ENCODE data around the gene HAPLN2.

Gene HAPLN2

DNA sequence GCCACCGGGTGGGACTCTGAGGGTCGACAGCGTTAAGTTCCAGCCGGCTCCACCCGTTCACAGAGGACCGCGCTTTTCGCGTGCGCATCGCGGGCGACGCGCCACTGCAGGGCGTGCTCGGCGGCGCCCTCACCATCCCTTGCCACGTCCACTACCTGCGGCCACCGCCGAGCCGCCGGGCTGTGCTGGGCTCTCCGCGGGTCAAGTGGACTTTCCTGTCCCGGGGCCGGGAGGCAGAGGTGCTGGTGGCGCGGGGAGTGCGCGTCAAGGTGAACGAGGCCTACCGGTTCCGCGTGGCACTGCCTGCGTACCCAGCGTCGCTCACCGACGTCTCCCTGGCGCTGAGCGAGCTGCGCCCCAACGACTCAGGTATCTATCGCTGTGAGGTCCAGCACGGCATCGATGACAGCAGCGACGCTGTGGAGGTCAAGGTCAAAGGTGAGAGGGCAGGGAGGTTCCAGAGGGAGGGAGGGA, 27.6 kb downstream of the HAPLN2 start:
- no peak for DNase-seq

DNA sequence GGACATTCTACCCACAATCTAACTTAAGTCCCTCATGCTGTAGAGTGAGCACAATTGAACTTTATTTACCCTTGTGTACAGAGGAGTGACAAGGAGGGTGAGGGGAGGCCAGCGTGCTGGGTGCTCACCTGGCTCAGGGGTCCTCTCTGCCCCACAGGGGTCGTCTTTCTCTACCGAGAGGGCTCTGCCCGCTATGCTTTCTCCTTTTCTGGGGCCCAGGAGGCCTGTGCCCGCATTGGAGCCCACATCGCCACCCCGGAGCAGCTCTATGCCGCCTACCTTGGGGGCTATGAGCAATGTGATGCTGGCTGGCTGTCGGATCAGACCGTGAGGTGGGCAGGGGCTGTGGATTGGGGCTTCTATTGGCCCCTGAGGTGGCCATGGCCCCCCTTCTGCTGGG, 28.1 kb downstream of the HAPLN2 start:
- DNase-seq: no peak

GRCh38 chr1:156648496-156648895, 29.3 kb downstream of the HAPLN2 start:
- no peak for DNase-seq

DNA sequence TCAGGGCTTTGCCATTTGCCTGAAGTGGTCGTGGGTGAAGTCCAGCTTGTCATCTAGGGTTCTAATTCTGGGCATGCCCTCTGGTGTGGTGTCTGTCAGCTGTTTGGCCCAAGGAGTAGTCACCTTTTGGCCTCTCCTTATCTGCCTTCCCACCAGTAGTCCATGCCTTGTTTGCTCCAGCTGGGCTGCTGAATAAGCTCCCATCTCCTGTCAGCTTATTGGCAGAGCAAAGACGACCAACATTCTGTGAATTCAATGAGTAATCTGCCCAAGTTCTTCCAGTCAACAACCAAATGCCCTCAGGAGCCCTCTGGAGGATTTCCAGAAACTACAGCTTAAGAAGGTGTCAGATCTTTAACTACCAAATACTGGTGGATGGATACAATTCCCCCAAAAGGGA, 29.7 kb downstream of the HAPLN2 start:
- DNase-seq: no peak

DNA sequence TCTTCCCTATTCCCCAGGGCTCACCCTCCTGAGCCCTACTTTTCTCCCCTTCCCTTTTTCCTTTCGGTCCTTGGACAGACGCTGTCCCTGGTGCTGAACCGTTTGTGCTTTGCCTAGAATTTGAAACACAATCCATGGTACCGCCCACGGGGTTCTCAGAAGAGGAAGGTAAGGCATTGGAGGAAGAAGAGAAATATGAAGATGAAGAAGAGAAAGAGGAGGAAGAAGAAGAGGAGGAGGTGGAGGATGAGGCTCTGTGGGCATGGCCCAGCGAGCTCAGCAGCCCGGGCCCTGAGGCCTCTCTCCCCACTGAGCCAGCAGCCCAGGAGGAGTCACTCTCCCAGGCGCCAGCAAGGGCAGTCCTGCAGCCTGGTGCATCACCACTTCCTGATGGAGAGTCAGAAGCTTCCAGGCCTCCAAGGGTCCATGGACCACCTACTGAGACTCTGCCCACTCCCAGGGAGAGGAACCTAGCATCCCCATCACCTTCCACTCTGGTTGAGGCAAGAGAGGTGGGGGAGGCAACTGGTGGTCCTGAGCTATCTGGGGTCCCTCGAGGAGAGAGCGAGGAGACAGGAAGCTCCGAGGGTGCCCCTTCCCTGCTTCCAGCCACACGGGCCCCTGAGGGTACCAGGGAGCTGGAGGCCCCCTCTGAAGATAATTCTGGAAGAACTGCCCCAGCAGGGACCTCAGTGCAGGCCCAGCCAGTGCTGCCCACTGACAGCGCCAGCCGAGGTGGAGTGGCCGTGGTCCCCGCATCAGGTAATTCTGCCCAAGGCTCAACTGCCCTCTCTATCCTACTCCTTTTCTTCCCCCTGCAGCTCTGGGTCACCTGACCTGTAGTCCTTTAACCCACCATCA, 33.1 kb downstream of the HAPLN2 start:
- peak; percentile 44 for DNase-seq

DNA sequence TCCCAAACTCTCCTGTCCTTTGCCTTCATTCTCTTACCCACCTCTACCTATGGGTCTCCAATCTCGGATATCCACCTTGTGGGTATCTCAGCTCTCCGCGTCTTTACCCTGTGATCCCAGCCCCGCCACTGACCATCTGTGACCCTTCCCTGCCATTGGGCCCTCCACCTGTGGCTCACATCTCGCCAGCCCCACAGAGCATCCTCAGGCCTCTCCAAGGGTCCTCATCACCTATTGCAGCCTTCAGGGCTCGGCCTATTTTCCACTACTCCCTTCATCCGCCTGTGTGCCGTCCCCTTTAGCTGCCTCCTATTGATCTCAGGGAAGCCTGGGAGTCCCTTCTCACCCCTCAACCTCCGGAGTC, 33.8 kb downstream of the HAPLN2 start:
- no peak for DNase-seq

GRCh38 chr1:156654700-156655099, 35.5 kb downstream of the HAPLN2 start:
- DNase-seq: no peak

- no peak for DNase-seq
These were observed 36.1 kb downstream of the HAPLN2 start for GRCh38 chr1:156655151-156655903.

- no peak for DNase-seq
These were observed 36.8 kb downstream of the HAPLN2 start for GRCh38 chr1:156655904-156656516.

DNA sequence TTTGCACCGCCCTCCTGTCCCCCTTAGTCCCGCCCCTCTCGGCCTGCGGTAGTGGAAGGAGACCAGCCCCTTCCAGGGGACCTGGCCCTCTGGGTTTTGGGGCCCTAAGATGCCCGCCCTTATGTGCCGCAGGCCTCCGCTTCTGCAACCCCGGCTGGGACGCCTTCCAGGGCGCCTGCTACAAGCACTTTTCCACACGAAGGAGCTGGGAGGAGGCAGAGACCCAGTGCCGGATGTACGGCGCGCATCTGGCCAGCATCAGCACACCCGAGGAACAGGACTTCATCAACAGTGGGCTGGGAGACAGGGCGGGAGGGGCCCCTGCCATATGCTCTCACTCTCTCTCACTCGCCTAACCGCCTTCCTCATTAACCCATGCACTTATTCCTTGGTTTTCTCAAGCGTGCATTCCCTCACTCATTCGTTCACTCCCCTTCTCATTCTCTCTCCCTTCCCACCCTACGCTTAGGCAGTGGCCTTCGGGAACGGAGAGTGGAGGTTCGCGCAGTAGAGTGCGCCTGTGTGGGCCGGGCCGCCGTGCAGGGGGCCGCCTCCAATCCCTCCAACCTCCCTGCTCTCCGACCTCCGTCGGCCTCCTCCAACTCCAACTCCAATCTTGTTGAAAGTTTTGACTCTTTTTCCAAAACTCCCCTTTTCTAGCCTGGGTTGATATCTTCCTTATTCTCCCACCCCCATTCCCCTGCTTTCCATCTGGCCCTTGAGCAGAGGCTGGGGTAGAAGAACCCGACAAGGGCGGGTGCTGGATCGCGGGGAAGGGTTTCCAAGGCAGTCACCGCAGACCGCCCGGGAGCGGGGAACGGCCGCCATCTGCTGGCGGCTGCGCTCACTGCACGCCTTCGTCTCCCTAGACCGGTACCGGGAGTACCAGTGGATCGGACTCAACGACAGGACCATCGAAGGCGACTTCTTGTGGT, 37.9 kb downstream of the HAPLN2 start:
- DNase-seq: peak; percentile 47

GRCh38 chr1:156657741-156658319, 38.6 kb downstream of the HAPLN2 start:
- DNase-seq: no peak

DNA sequence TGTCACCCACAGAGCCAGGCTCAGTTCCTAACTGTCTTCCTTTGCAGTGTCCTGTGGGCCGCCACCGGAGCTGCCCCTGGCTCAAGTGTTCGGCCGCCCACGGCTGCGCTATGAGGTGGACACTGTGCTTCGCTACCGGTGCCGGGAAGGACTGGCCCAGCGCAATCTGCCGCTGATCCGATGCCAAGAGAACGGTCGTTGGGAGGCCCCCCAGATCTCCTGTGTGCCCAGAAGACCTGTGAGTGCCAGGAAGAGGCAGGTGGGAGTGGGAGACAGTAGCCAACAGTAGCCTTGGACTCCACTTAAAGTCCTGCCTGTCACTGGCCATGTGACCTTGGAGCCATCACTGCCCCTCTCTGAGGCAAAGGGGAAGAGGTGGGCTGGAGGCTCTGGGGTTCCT, 39.3 kb downstream of the HAPLN2 start:
- no peak for DNase-seq

DNA sequence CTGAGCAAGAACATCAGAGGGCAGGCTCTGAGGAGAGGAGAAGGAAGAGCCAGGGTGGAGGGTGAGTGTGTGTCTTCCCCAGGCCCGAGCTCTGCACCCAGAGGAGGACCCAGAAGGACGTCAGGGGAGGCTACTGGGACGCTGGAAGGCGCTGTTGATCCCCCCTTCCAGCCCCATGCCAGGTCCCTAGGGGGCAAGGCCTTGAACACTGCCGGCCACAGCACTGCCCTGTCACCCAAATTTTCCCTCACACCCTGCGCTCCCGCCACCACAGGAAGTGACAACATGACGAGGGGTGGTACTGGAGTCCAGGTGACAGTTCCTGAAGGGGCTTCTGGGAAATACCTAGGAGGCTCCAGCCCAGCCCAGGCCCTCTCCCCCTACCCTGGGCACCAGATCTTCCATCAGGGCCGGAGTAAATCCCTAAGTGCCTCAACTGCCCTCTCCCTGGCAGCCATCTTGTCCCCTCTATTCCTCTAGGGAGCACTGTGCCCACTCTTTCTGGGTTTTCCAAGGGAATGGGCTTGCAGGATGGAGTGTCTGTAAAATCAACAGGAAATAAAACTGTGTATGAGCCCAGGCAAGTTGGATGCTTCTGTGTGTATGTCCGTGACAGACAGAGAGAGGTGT, 39.8 kb downstream of the HAPLN2 start:
- DNase-seq: no peak

GRCh38 chr1:156659661-156659987, 40.4 kb downstream of the HAPLN2 start:
- no peak for DNase-seq

DNA sequence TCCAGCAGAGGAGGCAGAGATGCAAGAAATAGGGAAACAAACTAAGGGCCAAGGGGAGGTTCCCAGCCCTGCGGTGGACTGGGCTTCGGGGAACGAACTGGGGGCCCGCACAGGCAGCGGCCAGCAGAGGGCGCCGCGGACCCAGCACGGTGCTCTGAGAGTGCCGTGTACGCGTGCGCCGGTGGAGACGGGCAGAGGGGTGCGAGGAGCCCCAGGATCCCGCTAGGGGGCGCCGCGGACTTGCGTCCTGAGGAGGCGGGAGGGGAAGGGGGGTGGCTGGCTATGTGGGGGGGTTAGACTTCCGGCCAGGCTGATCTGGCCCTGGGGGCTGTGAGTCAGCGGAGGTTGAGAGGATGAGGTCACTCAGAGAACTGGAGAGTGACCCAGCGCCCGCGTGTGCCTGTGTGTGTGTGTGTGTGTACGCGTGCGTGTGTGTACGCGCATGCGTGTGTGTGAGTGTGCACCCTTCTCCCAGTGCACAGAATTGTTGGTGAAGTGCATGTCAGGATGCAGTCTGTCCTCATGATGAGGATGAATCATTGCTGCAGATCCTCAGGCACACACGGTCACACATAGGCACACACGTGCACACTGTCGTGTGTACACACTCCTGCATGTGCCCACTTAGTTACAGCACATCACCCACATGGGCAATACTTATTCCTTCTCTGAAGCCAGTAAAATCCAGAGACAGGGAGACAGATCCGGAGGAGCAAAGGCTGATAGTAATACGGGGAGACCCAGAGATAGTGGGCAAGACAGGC, 41.0 kb downstream of the HAPLN2 start:
- DNase-seq: peak; percentile 95

- no peak for DNase-seq
These were observed 41.5 kb downstream of the HAPLN2 start for GRCh38 chr1:156660752-156661112.

DNA sequence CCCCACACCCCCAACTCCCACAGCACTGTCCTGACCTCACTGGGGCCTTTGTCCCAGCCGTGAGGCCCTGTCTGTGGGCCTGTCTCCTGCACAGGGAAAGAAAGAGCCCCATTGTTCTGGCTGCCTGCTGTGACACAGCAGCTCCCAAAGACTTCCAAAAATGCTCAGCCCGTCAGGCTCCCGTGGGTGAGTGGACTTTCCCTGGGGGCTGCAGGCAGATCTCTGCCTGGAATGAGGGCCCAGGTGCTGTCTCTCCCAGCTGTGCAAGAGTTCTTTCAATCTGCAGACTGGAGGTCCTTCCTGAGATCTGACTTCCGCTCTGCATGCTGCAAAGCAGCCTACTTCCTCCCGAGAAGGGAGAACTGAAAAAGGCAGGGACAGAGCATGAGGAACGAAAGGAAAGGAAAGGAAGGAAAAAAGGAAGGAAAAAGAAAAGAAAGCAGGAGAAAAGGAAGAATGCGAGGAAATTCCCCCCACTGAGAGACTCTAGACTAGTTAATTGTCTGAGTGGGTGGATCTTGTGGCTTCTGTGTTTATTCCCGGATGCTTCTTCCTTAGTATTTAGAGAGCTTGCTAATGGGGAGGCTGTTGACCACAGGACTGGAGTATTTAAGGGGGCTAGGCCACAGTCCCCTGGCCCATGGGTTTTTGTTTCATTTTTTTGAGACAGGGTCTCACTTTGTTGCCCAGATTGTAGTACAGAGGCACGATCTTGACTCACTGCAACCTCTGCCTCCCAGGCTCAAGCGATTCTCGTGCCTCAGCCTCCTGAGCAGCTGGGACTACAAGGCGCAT, 43.0 kb downstream of the HAPLN2 start:
- DNase-seq: no peak

DNA sequence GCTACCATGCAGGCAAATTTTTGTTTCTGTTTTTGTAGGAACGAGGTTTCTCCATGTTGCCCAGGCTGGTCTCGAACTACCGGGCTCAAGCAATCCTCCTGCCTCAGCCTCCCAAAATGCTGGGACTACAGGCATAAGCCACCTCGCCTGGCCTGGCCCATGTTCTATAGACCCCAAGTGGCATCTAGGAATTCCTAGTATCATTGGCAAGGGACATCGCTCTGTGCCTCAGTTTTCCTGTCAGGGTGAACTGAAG, 43.5 kb downstream of the HAPLN2 start:
- DNase-seq: no peak

DNA sequence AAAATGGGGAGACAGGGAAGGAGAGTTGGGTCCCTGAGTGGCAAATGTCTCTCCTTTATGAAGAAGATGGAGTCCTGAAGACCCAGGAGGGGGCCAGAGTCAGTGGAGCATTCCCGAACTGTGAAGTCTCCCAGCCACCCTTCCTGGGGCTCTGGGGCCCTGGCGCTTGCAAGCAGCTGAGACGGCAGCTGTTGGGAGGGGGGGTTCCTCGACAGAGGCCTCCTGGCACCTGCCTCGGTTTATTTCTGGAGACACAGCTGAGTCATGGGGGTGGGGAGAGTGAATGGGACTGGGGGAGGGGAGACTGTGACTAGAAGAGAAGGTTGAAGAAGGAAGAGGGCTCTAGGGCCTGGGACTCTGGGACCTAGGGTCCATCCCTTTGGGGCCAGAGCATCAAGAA, 44.0 kb downstream of the HAPLN2 start:
- peak; percentile 45 for DNase-seq

GRCh38 chr1:156664046-156664766, 45.0 kb downstream of the HAPLN2 start:
- peak; percentile 50 for DNase-seq

All from fibroblast of skin of abdomen (primary cell).